Stimulated activated CD8-positive, alpha-beta memory T cell treated with anti-CD3 and anti-CD28 coated beads, Interleukin-15, amount 100 ng/mL, for 1 hour (primary cell): ENCODE data around the gene GEMIN4.
A peak's percentile ranks its signal among the peaks of the same experiment; 100 is the strongest.
"Not testable (repeated sequence)": the region's sequence is repeated elsewhere in the genome, so short reads cannot be mapped to it uniquely, and the experiment has no call there.

Experiments
- DNase-seq: peaks from one replicate; pipeline ENCODE4 v3.0.0-alpha.2; 2020; ENCODE audit warnings: low read depth

GEMIN4 gene

GRCh38 chr17:752002-752619 lies at the start of gene GEMIN4:
Gene GEMIN4 (minus strand): TSS chr17:752264. CDS start chr17:752142, 122 bp downstream.
- DNase-seq: peak; percentile 97

GRCh38 chr17:801660-802059 lies 49.6 kb upstream of the GEMIN4 start:
- DNase-seq: no peak

- DNase-seq: no peak
Measured at GRCh38 chr17:800446-801242, 48.6 kb upstream of the GEMIN4 start.

GRCh38 chr17:799261-799660 lies 47.2 kb upstream of the GEMIN4 start:
- DNase-seq: no peak

- no peak for DNase-seq
Measured at GRCh38 chr17:798246-798645, 46.2 kb upstream of the GEMIN4 start.

GRCh38 chr17:797236-797840 lies 45.3 kb upstream of the GEMIN4 start:
- DNase-seq: no peak

GRCh38 chr17:796609-797008 lies 44.5 kb upstream of the GEMIN4 start:
- no peak for DNase-seq

- no peak for DNase-seq
Measured at GRCh38 chr17:795721-796120, 43.7 kb upstream of the GEMIN4 start.

GRCh38 chr17:795276-795675 lies 43.2 kb upstream of the GEMIN4 start:
- no peak for DNase-seq

- no peak for DNase-seq
Measured at GRCh38 chr17:794876-795275, 42.8 kb upstream of the GEMIN4 start.

GRCh38 chr17:792277-792676 lies 40.2 kb upstream of the GEMIN4 start:
- no peak for DNase-seq

- DNase-seq: no peak
Measured at GRCh38 chr17:791829-792228, 39.8 kb upstream of the GEMIN4 start.

GRCh38 chr17:790874-791247 lies 38.8 kb upstream of the GEMIN4 start:
- DNase-seq: not testable (repeated sequence)

GRCh38 chr17:789931-790873 lies 38.1 kb upstream of the GEMIN4 start:
- not testable (repeated sequence) for DNase-seq

- DNase-seq: no peak
Measured at GRCh38 chr17:789160-789840, 37.2 kb upstream of the GEMIN4 start.

- DNase-seq: no peak
Measured at GRCh38 chr17:788551-788950, 36.5 kb upstream of the GEMIN4 start.

GRCh38 chr17:787641-788221 lies 35.7 kb upstream of the GEMIN4 start:
- no peak for DNase-seq

GRCh38 chr17:785901-786300 lies 33.8 kb upstream of the GEMIN4 start:
- not testable (repeated sequence) for DNase-seq

- no peak for DNase-seq
Measured at GRCh38 chr17:784143-784542, 32.1 kb upstream of the GEMIN4 start.

- peak; percentile 89 for DNase-seq
Measured at GRCh38 chr17:781805-782731, 30.0 kb upstream of the GEMIN4 start, which contains the start of the genes GLOD4 and MRM3. Gene GLOD4 (minus strand): TSS chr17:782280. CDS start chr17:782255, 25 bp downstream. Gene MRM3 (plus strand): TSS chr17:782353. CDS start chr17:782379, 26 bp downstream.
